Liver (tissue), 3 donors: Measurements from ENCODE around the gene SETD1A.

Experiments used
- RXRA ChIP-seq, 2 donors: IDR thresholded peaks; 2 replicates each; pipeline ENCODE4 v1.6.1; 2017 to 2018; ENCODE audit warnings: antibody characterized with exemption in 2 of 2, mild to moderate bottlenecking in 1 of 2
- YY1 ChIP-seq: IDR thresholded peaks from 2 replicates; pipeline ENCODE4 v1.6.1; 2016; ENCODE audit warnings: antibody characterized with exemption, mild to moderate bottlenecking
- TF ChIP-seq, protein P1 (sequence below): fragments of 150-350 bp; IDR thresholded peaks from 2 replicates; pipeline ENCODE4 v1.5.1; 2017; ENCODE audit warnings: improper control_type of control experiment, low read depth, low read length; ENCODE audit not compliant: missing input control
- donor health status: healthy.
- donor health status: healthy.

DNA sequence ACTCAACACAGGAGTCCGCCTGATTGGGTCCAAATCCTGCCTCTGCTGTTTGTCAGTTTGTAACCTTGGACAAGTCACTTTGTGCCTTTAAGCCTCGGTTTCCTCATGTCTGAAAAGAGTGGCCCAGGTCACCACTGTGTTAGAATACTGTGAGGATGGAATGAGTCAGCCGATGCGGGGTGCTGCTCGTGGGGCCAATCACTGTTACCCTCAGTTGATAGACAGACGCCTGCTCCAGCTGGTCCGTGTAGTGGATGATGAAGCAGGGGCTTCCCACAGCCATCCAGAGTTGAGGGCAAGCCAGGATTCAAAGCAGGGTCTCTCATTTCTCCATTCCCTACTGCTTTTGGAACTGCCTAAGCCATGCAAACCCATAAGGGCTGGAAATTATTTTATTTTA lies 28.4 kb upstream of the SETD1A start:
- TF ChIP-seq, protein P1, sequence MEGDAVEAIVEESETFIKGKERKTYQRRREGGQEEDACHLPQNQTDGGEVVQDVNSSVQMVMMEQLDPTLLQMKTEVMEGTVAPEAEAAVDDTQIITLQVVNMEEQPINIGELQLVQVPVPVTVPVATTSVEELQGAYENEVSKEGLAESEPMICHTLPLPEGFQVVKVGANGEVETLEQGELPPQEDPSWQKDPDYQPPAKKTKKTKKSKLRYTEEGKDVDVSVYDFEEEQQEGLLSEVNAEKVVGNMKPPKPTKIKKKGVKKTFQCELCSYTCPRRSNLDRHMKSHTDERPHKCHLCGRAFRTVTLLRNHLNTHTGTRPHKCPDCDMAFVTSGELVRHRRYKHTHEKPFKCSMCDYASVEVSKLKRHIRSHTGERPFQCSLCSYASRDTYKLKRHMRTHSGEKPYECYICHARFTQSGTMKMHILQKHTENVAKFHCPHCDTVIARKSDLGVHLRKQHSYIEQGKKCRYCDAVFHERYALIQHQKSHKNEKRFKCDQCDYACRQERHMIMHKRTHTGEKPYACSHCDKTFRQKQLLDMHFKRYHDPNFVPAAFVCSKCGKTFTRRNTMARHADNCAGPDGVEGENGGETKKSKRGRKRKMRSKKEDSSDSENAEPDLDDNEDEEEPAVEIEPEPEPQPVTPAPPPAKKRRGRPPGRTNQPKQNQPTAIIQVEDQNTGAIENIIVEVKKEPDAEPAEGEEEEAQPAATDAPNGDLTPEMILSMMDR: no peak
- TF ChIP-seq YY1 (no peak), RXRA (IDR thresholded peaks at IDR 0.05) (no peak)
